Erythroblast (primary cell): ENCODE data around the gene HSPA9.

Experiments
- GATA1 ChIP-seq: IDR thresholded peaks from 2 replicates; pipeline ENCODE4 v1.6.1; 2011; ENCODE audit warnings: low read depth, mild to moderate bottlenecking, control low read depth, low read length, moderate library complexity
- POLR2A ChIP-seq: IDR thresholded peaks from 2 replicates; pipeline ENCODE4 v1.6.1; 2011; ENCODE audit warnings: mild to moderate bottlenecking, low read length

- TF ChIP-seq POLR2A (no peak), GATA1 (no peak)
Measured at GRCh38 chr5:138520971-138521370, 54.2 kb downstream of the HSPA9 start.
